OCI-LY7 (cell line): ENCODE data around the gene CD300LF. TPM values are rescaled to one million over a fixed set of nuclear protein-coding genes. Genes with fewer than 3 reads are reported as not detected.

Experiments
- BruUV-seq: library from RNA; stranded (reverse); fragments of 400-500 nt; replicated peaks from 2 replicates; lab custom pipeline; 2021; lab: Mats Ljungman, UMichigan
- CTCF ChIA-PET: fragments of 300-600 bp; sonication (Branson Sonifier 250); formaldehyde crosslinking; loops from one replicate; lab custom pipeline; 2022; ENCODE audit warnings: antibody characterized with exemption; ENCODE audit not compliant: unreplicated experiment; lab: Charles Lee
- POLR2A ChIA-PET: fragments of 300-600 bp; sonication (Branson Sonifier 250); formaldehyde crosslinking; loops from one replicate; lab custom pipeline; 2022; ENCODE audit warnings: antibody characterized with exemption; lab: Charles Lee
- DNase-seq: peaks from one replicate; pipeline ENCODE4 v3.0.0-alpha.2; 2015; ENCODE audit warnings: low spot score
- H2AFZ ChIP-seq: fragments of 200-600 bp; sonication (generic), shearing (Covaris generic); 2 replicates; pipeline ENCODE4 v1.6.1; 2014; ENCODE audit warnings: mild to moderate bottlenecking, antibody characterized with exemption, low read length, moderate library complexity
- H3K27ac ChIP-seq: fragments of 200-600 bp; sonication (generic); 2 replicates; pipeline ENCODE4 v1.5.1; 2014; ENCODE audit warnings: mixed run types, low read depth, mild to moderate bottlenecking, moderate library complexity, low read length, inconsistent platforms; ENCODE audit not compliant: poor library complexity, severe bottlenecking
- H3K36me3 ChIP-seq: fragments of 200-600 bp; sonication (generic); 2 replicates; pipeline ENCODE4 v1.6.1; 2014; ENCODE audit warnings: mild to moderate bottlenecking, antibody characterized with exemption, low read length, moderate library complexity, mixed read lengths; ENCODE audit not compliant: insufficient read depth
- H3K4me1 ChIP-seq: fragments of 200-600 bp; sonication (generic); 2 replicates; pipeline ENCODE4 v1.5.1; 2014; ENCODE audit warnings: mild to moderate bottlenecking, low read length; ENCODE audit not compliant: insufficient read depth, poor library complexity, severe bottlenecking
- H3K4me2 ChIP-seq: fragments of 200-600 bp; sonication (generic); 2 replicates; pipeline ENCODE4 v1.6.1; 2014; ENCODE audit warnings: mild to moderate bottlenecking, low read length
- H3K4me3 ChIP-seq: fragments of 200-600 bp; sonication (generic); 2 replicates; pipeline ENCODE4 v1.5.1; 2014; ENCODE audit warnings: mild to moderate bottlenecking, low read depth, low read length; ENCODE audit not compliant: poor library complexity, severe bottlenecking
- H3K79me2 ChIP-seq: fragments of 200-600 bp; sonication (generic); 2 replicates; pipeline ENCODE4 v1.6.1; 2016; ENCODE audit warnings: low read depth, mild to moderate bottlenecking, low read length, moderate library complexity, mixed read lengths; ENCODE audit not compliant: insufficient read depth
- H3K9me2 ChIP-seq: fragments of 200-600 bp; sonication (generic); 2 replicates; pipeline ENCODE4 v1.6.1; 2016; ENCODE audit warnings: mild to moderate bottlenecking, low read length, mixed read lengths; ENCODE audit not compliant: insufficient read depth
- H3K9me3 ChIP-seq: fragments of 200-600 bp; sonication (generic); 2 replicates; pipeline ENCODE4 v1.6.1; 2014; ENCODE audit warnings: mild to moderate bottlenecking, mixed run types, low read length, mixed read lengths
- H4K20me1 ChIP-seq: fragments of 200-600 bp; sonication (generic); 2 replicates; pipeline ENCODE4 v1.6.1; 2014; ENCODE audit warnings: mild to moderate bottlenecking, antibody characterized with exemption, low read length, moderate library complexity, mixed read lengths; ENCODE audit not compliant: insufficient read depth
- EZH2phosphoT487 ChIP-seq: fragments of 200-600 bp; sonication (generic); IDR thresholded peaks from 2 replicates; pipeline ENCODE4 v1.6.1; 2018; ENCODE audit warnings: low read depth, borderline replicate concordance, mild to moderate bottlenecking, mixed run types, antibody characterized with exemption, low read length, moderate library complexity, mixed read lengths
- intact Hi-C: fragments of 100-400 bp; cut with micrococcal nuclease; formaldehyde crosslinking; loops from one replicate; pipeline ENCODE4 v1.10.0; 2022; ENCODE audit not compliant: unreplicated experiment
- total RNA-seq, 2 experiments: library from RNA; depleted of rRNA in 1 of 2; stranded (reverse); fragments of >200 nt in 1 of 2; shearing (Covaris generic) in 1 of 2; gene quantifications; 2 replicates each; pipeline ENCODE4 v1.2.3, GENCODE V29; 2014 to 2022
- TF ChIP-seq, protein P1 (sequence below): fragments of 200-600 bp; sonication (generic); conservative IDR thresholded peaks from 2 replicates; pipeline ENCODE4 v1.5.1; 2014; ENCODE audit warnings: mild to moderate bottlenecking, antibody characterized with exemption, low read length, moderate library complexity, mixed read lengths

CD300LF gene
- total RNA-seq, 2 experiments from 2014 or later, result not detected

DNA sequence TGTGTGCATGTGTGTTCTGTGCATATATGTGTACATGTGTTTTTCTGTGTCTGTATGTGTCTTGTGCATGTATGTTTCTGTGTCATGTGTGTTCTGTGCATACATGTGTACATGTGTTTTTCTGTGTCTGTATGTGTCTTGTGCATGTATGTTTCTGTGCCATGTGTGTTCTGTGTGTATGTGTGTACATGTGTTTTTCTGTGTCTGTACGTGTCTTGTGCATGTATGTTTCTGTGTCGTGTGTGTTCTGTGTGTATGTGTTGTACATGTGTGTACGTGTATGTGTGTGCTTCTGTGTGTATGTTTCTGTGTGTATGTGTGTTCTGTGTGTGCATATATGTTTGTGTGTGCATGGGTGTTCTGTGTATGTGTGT lies 16.0 kb upstream of the CD300LF start:
- no peaks in the 10 kb centered on the region for H3K4me1 ChIP-seq
- no peak overlapping the region for H3K4me2 ChIP-seq
- TF ChIP-seq, protein P1, sequence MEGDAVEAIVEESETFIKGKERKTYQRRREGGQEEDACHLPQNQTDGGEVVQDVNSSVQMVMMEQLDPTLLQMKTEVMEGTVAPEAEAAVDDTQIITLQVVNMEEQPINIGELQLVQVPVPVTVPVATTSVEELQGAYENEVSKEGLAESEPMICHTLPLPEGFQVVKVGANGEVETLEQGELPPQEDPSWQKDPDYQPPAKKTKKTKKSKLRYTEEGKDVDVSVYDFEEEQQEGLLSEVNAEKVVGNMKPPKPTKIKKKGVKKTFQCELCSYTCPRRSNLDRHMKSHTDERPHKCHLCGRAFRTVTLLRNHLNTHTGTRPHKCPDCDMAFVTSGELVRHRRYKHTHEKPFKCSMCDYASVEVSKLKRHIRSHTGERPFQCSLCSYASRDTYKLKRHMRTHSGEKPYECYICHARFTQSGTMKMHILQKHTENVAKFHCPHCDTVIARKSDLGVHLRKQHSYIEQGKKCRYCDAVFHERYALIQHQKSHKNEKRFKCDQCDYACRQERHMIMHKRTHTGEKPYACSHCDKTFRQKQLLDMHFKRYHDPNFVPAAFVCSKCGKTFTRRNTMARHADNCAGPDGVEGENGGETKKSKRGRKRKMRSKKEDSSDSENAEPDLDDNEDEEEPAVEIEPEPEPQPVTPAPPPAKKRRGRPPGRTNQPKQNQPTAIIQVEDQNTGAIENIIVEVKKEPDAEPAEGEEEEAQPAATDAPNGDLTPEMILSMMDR, result no peak
- TF ChIP-seq EZH2phosphoT487, result no peak
- no peaks in the 10 kb centered on the region for H3K36me3 ChIP-seq
- no peaks in the 10 kb centered on the region for H3K79me2 ChIP-seq
- ChIA-PET CTCF (no interaction called here), POLR2A (no interaction called here)
- BruUV-seq, result no TSS peak
- intact Hi-C loops, result no loop called here
- H3K9me2 ChIP-seq, result no peaks in the 10 kb centered on the region
- H4K20me1 ChIP-seq, result no peaks in the 10 kb centered on the region
- no peak overlapping the region for H2AFZ ChIP-seq
- H3K4me3 ChIP-seq, result no peak overlapping the region
- no peak overlapping the region for H3K27ac ChIP-seq
- no peak for DNase-seq
- H3K9me3 ChIP-seq, result peaks cover 10% of the 10 kb centered on the region

DNA sequence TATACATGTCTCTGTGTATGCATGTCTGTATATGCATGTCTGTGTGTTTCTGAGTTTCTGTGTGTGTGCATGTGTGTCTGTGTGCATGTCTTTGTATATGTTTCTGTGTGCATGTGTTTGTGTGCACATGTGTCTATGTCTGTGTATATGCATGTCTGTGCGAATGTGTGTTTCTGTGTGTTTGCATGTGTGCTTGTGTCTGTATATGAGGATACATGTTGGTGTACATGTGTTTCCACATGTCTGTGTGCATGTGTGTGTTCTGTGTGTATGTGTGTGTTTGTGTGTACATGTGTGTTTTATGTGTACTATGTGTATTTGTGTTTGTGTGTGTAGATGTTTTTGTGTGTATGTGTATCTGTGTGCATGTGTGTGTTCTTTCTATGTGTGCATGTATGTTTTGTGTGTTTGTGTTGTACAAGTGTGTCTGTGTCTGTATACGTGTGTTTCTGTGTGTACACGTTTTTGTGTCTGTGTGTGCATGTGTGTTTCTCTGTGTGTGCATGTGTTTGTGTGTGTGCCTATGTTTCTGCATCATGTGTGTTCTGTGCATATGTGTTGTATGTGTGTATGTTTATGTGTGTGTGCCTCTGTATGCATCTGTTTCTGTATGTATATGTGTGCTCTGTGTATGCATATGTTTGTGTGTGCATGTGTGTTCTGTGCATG lies 15.4 kb upstream of the CD300LF start:
- H3K4me1 ChIP-seq, result no peaks in the 10 kb centered on the region
- POLR2A ChIA-PET, result no interaction called here
- intact Hi-C loops, result no loop called here
- CTCF ChIA-PET, result no interaction called here
- no peak overlapping the region for H3K4me2 ChIP-seq
- H3K9me2 ChIP-seq, result no peaks in the 10 kb centered on the region
- H3K9me3 ChIP-seq, result peaks cover 10% of the 10 kb centered on the region
- no peak for TF ChIP-seq EZH2phosphoT487
- TF ChIP-seq, protein P1, result no peak
- H4K20me1 ChIP-seq, result no peaks in the 10 kb centered on the region
- no peak for DNase-seq
- no peaks in the 10 kb centered on the region for H3K79me2 ChIP-seq
- H3K36me3 ChIP-seq, result no peaks in the 10 kb centered on the region
- no peak overlapping the region for H3K27ac ChIP-seq
- no peak overlapping the region for H3K4me3 ChIP-seq
- H2AFZ ChIP-seq, result no peak overlapping the region
- no TSS peak for BruUV-seq

DNA sequence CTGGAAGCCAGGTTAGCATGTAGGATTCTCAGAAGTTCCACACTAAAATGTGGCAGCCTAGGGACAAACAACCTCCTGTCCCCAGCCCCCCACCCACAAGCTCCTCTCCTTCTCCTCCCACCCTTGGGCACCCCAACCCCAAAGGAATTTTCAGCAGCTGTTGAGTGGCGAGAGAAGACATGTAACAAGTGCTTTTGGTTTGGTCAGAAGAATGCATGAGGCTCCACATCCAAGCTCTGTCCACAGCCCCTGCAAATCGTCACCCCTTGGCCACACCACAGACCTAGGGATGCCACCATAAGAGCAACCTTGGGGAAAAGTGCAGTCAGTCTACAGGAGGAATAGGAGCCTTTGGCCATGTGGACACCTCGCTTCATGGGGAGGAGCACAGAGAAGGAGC lies 12.4 kb upstream of the CD300LF start:
- no peak for DNase-seq
- no TSS peak for BruUV-seq
- ChIA-PET POLR2A (no interaction called here), CTCF (no interaction called here)
- Histone ChIP-seq H2AFZ (no peak overlapping the region), H3K36me3 (no peaks in the 10 kb centered on the region), H3K27ac (no peak overlapping the region), H3K79me2 (no peaks in the 10 kb centered on the region), H3K4me2 (no peak overlapping the region), H3K9me2 (no peaks in the 10 kb centered on the region), H3K4me1 (no peaks in the 10 kb centered on the region), H3K4me3 (no peak overlapping the region), H4K20me1 (no peaks in the 10 kb centered on the region), H3K9me3 (peaks cover 10% of the 10 kb centered on the region)
- intact Hi-C loops, result no loop called here
- TF ChIP-seq EZH2phosphoT487, result no peak
- TF ChIP-seq, protein P1, result no peak
